ENCODE measurements around the gene NUDT4.
"Not testable (repeated sequence)": the region's sequence is repeated elsewhere in the genome, so short reads cannot be mapped to it uniquely, and the experiment has no call there.

The NUDT4 gene

GRCh38 chr12:93366422-93366821 is 11.3 kb upstream of the NUDT4 start:
- H3K9me3 ChIP-seq (ENCODE audit: control insufficient read depth in 2 of 2, low read length in 2 of 2): no peaks in the 10 kb centered on the region

GRCh38 chr12:93368766-93369165 is 9.0 kb upstream of the NUDT4 start:
- no peaks in the 10 kb centered on the region for H3K9me3 ChIP-seq (ENCODE audit: control insufficient read depth in 2 of 2, low read length in 2 of 2)
- peaks cover 0 to 1% of the 10 kb centered on the region in 2 donors for H3K4me1 ChIP-seq (ENCODE audit: control insufficient read depth in 2 of 2, insufficient read depth in 2 of 2, low read length in 2 of 2)
- H3K36me3 ChIP-seq (ENCODE audit: control insufficient read depth in 2 of 2, insufficient read depth in 2 of 2, low read length in 2 of 2): no peaks in the 10 kb centered on the region
- H3K4me3 ChIP-seq (ENCODE audit: low read length in 2 of 2): no peak overlapping the region
- no peaks in the 10 kb centered on the region for H3K27me3 ChIP-seq (ENCODE audit: control insufficient read depth in 2 of 2, insufficient read depth in 2 of 2, low read length in 2 of 2)
- H3K27ac ChIP-seq (ENCODE audit: low read depth in 2 of 2, low read length in 2 of 2): no peak overlapping the region
- no peak overlapping the region for H3K9ac ChIP-seq (ENCODE audit: low read depth in 1 of 2, low read length in 2 of 2)

More at GRCh38 chr12:93366422-93366821, 11.3 kb upstream of the NUDT4 start:
- H3K27me3 ChIP-seq (ENCODE audit: control insufficient read depth in 2 of 2, insufficient read depth in 2 of 2, low read length in 2 of 2): no peaks in the 10 kb centered on the region
- H3K9ac ChIP-seq (ENCODE audit: low read depth in 1 of 2, low read length in 2 of 2): no peak overlapping the region
- H3K4me1 ChIP-seq (ENCODE audit: control insufficient read depth in 2 of 2, insufficient read depth in 2 of 2, low read length in 2 of 2): no peaks in the 10 kb centered on the region
- H3K4me3 ChIP-seq (ENCODE audit: low read length in 2 of 2): no peak overlapping the region
- H3K27ac ChIP-seq (ENCODE audit: low read depth in 2 of 2, low read length in 2 of 2): no peak overlapping the region
- no peaks in the 10 kb centered on the region for H3K36me3 ChIP-seq (ENCODE audit: control insufficient read depth in 2 of 2, insufficient read depth in 2 of 2, low read length in 2 of 2)

GRCh38 chr12:93369505-93369904 is 8.2 kb upstream of the NUDT4 start:
- peaks cover 0 to 7% of the 10 kb centered on the region in 2 donors for H3K4me1 ChIP-seq (ENCODE audit: control insufficient read depth in 2 of 2, insufficient read depth in 2 of 2, low read length in 2 of 2)
- no peaks in the 10 kb centered on the region for H3K36me3 ChIP-seq (ENCODE audit: control insufficient read depth in 2 of 2, insufficient read depth in 2 of 2, low read length in 2 of 2)
- H3K27ac ChIP-seq (ENCODE audit: low read depth in 2 of 2, low read length in 2 of 2): no peak overlapping the region
- H3K9me3 ChIP-seq (ENCODE audit: control insufficient read depth in 2 of 2, low read length in 2 of 2): no peaks in the 10 kb centered on the region
- no peak overlapping the region for H3K9ac ChIP-seq (ENCODE audit: low read depth in 1 of 2, low read length in 2 of 2)
- H3K4me3 ChIP-seq (ENCODE audit: low read length in 2 of 2): no peak overlapping the region
- no peaks in the 10 kb centered on the region for H3K27me3 ChIP-seq (ENCODE audit: control insufficient read depth in 2 of 2, insufficient read depth in 2 of 2, low read length in 2 of 2)

DNA sequence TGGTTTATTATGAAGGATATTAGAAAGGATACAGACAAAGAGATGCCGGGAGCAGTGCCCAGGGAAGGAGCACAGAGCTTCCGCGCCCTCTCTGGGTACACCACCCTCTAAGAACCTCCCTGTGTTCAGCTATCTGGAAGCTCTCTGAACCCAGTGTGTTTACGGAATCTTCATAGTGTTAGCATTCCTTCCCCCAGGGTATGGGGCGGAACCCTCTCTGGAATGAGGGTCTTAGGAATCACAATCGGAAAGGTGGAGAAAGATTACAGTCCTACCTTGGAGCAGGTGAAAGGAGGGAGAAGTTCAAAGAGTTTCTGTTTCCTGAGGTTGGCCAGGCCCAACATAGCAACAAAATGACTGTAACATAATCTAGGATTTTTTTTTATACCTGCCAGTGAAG is 6.8 kb upstream of the NUDT4 start:
- Histone ChIP-seq H3K36me3 (ENCODE audit: control insufficient read depth in 2 of 2, insufficient read depth in 2 of 2, low read length in 2 of 2) (no peaks in the 10 kb centered on the region), H3K9me3 (ENCODE audit: control insufficient read depth in 2 of 2, low read length in 2 of 2) (no peaks in the 10 kb centered on the region), H3K27me3 (ENCODE audit: control insufficient read depth in 2 of 2, insufficient read depth in 2 of 2, low read length in 2 of 2) (no peaks in the 10 kb centered on the region), H3K4me3 (ENCODE audit: low read length in 2 of 2) (no peak overlapping the region), H3K9ac (ENCODE audit: low read depth in 1 of 2, low read length in 2 of 2) (no peak overlapping the region), H3K27ac (ENCODE audit: low read depth in 2 of 2, low read length in 2 of 2) (no peak overlapping the region), H3K4me1 (ENCODE audit: control insufficient read depth in 2 of 2, insufficient read depth in 2 of 2, low read length in 2 of 2) (peaks cover 3 to 16% of the 10 kb centered on the region in 2 donors)

GRCh38 chr12:93373961-93374656 is 3.6 kb upstream of the NUDT4 start:
- Histone ChIP-seq H3K36me3 (ENCODE audit: control insufficient read depth in 2 of 2, insufficient read depth in 2 of 2, low read length in 2 of 2) (no peaks in the 10 kb centered on the region), H3K27ac (ENCODE audit: low read depth in 2 of 2, low read length in 2 of 2) (peak overlapping the region; percentile 35 to 68), H3K9me3 (ENCODE audit: control insufficient read depth in 2 of 2, low read length in 2 of 2) (no peaks in the 10 kb centered on the region), H3K27me3 (ENCODE audit: control insufficient read depth in 2 of 2, insufficient read depth in 2 of 2, low read length in 2 of 2) (no peaks in the 10 kb centered on the region), H3K9ac (ENCODE audit: low read depth in 1 of 2, low read length in 2 of 2) (peak overlapping the region; percentile 14 to 49), H3K4me3 (ENCODE audit: low read length in 2 of 2) (peak overlapping the region in 1 of 2 donors; percentile 21), H3K4me1 (ENCODE audit: control insufficient read depth in 2 of 2, insufficient read depth in 2 of 2, low read length in 2 of 2) (peaks cover 12 to 32% of the 10 kb centered on the region in 2 donors)

GRCh38 chr12:93375906-93376305 is 1.8 kb upstream of the NUDT4 start:
- no peaks in the 10 kb centered on the region for H3K9me3 ChIP-seq (ENCODE audit: control insufficient read depth in 2 of 2, low read length in 2 of 2)
- H3K27me3 ChIP-seq (ENCODE audit: control insufficient read depth in 2 of 2, insufficient read depth in 2 of 2, low read length in 2 of 2): no peaks in the 10 kb centered on the region
- peaks cover 16 to 38% of the 10 kb centered on the region in 2 donors for H3K4me1 ChIP-seq (ENCODE audit: control insufficient read depth in 2 of 2, insufficient read depth in 2 of 2, low read length in 2 of 2)
- peak overlapping the region; percentile 83 to 93 for H3K9ac ChIP-seq (ENCODE audit: low read depth in 1 of 2, low read length in 2 of 2)
- H3K36me3 ChIP-seq (ENCODE audit: control insufficient read depth in 2 of 2, insufficient read depth in 2 of 2, low read length in 2 of 2): no peaks in the 10 kb centered on the region
- H3K27ac ChIP-seq (ENCODE audit: low read depth in 2 of 2, low read length in 2 of 2): peak overlapping the region; percentile 90
- peak overlapping the region; percentile 80 to 94 for H3K4me3 ChIP-seq (ENCODE audit: low read length in 2 of 2)

DNA sequence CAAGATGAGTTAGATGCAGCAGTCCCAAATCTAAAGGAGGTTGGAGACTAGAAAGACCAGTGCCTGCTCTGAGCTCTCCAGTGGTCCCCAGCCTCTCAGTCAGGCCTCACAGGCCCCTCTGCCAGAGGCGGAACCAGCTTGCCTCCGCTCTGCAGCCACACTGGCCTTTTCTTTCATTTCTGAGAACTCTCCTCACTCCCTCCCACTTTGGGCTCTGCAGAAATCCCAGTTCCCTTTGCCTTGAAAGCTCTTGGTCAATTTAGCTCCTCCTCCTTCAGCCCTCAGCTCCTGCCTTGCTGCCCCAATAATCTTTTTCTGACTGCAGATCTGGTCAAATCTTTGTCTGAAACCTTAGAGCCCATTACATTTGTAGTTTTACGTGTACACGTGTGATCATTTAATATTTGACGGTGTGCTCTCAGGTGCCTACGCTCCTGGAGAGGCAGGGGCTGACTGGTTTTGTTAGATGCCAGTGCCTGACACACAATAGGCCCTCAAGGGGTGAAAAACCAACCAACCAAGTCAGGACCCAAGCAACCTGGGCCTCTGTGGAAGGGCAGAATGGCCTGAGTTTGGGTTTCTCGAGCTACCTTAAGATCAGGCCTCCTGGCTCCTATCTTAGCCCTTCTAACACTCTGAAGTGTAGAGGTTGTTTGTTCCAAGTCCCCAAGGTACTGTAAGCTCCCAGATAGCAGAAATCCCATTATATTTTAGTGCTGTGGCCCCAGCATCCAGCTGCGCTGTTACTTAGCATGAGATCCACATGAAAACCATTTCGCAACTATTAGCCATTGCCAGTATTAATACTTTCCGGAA is 1.1 kb upstream of the NUDT4 start:
- Histone ChIP-seq H3K27me3 (ENCODE audit: control insufficient read depth in 2 of 2, insufficient read depth in 2 of 2, low read length in 2 of 2) (no peaks in the 10 kb centered on the region), H3K9me3 (ENCODE audit: control insufficient read depth in 2 of 2, low read length in 2 of 2) (no peaks in the 10 kb centered on the region), H3K36me3 (ENCODE audit: control insufficient read depth in 2 of 2, insufficient read depth in 2 of 2, low read length in 2 of 2) (no peaks in the 10 kb centered on the region), H3K4me1 (ENCODE audit: control insufficient read depth in 2 of 2, insufficient read depth in 2 of 2, low read length in 2 of 2) (peaks cover 22 to 44% of the 10 kb centered on the region in 2 donors), H3K9ac (ENCODE audit: low read depth in 1 of 2, low read length in 2 of 2) (peak overlapping the region; percentile 83 to 93), H3K4me3 (ENCODE audit: low read length in 2 of 2) (peak overlapping the region; percentile 80 to 94), H3K27ac (ENCODE audit: low read depth in 2 of 2, low read length in 2 of 2) (peak overlapping the region; percentile 90)

GRCh38 chr12:93378196-93378997 is 672 bp downstream of the NUDT4 start:
- H3K9ac ChIP-seq (ENCODE audit: low read depth in 1 of 2, low read length in 2 of 2): peak overlapping the region; percentile 91 to 99
- peak overlapping the region; percentile 87 to 100 for H3K4me3 ChIP-seq (ENCODE audit: low read length in 2 of 2)
- peaks cover 22 to 47% of the 10 kb centered on the region in 2 donors for H3K4me1 ChIP-seq (ENCODE audit: control insufficient read depth in 2 of 2, insufficient read depth in 2 of 2, low read length in 2 of 2)
- not testable (repeated sequence) for H3K36me3 ChIP-seq (ENCODE audit: control insufficient read depth in 2 of 2, insufficient read depth in 2 of 2, low read length in 2 of 2); H3K27me3 ChIP-seq (ENCODE audit: control insufficient read depth in 2 of 2, insufficient read depth in 2 of 2, low read length in 2 of 2); H3K9me3 ChIP-seq (ENCODE audit: control insufficient read depth in 2 of 2, low read length in 2 of 2)
- peak overlapping the region; percentile 88 to 93 for H3K27ac ChIP-seq (ENCODE audit: low read depth in 2 of 2, low read length in 2 of 2)

DNA sequence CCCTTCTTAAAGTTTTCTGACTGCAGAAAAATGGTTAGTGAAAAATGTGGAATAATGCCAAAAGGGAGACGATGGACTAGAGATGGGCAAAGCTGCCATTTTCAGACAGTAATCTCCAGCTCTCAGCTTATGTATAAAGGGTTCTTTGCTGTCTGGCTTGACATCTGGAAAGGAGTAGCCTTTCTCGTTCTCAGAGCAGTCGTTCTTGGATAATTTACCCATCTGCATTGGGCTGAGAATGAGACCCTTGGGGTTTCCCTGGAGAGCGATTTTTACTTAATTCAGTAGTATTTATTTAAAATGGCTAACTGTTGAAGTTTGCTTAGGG is 1.2 kb downstream of the NUDT4 start:
- H3K27me3 ChIP-seq (ENCODE audit: control insufficient read depth in 2 of 2, insufficient read depth in 2 of 2, low read length in 2 of 2): no peaks in the 10 kb centered on the region
- peak overlapping the region; percentile 87 to 100 for H3K4me3 ChIP-seq (ENCODE audit: low read length in 2 of 2)
- no peaks in the 10 kb centered on the region for H3K36me3 ChIP-seq (ENCODE audit: control insufficient read depth in 2 of 2, insufficient read depth in 2 of 2, low read length in 2 of 2)
- H3K4me1 ChIP-seq (ENCODE audit: control insufficient read depth in 2 of 2, insufficient read depth in 2 of 2, low read length in 2 of 2): peaks cover 22 to 44% of the 10 kb centered on the region in 2 donors
- H3K9me3 ChIP-seq (ENCODE audit: control insufficient read depth in 2 of 2, low read length in 2 of 2): no peaks in the 10 kb centered on the region
- H3K27ac ChIP-seq (ENCODE audit: low read depth in 2 of 2, low read length in 2 of 2): peak overlapping the region; percentile 88 to 93
- peak overlapping the region; percentile 91 to 99 for H3K9ac ChIP-seq (ENCODE audit: low read depth in 1 of 2, low read length in 2 of 2)
